MCF 10A (cell line): Measurements from ENCODE around the gene VAV3. TPM values are rescaled to one million over a fixed set of nuclear protein-coding genes. Genes with fewer than 3 reads are reported as not detected.
"Not testable (repeated sequence)": the region's sequence is repeated elsewhere in the genome, so short reads cannot be mapped to it uniquely, and the experiment has no call there.

Experiments
- BruUV-seq: library from RNA; stranded (reverse); fragments of 400-500 nt; replicated peaks from 2 replicates; lab custom pipeline; 2021; lab: Mats Ljungman, UMichigan
- CTCF ChIA-PET: fragments of 300-600 bp; sonication (Branson Sonifier 250); formaldehyde crosslinking; extraction: SDS; loops from one replicate; lab custom pipeline; 2021; ENCODE audit warnings: antibody characterized with exemption, inconsistent platforms; lab: Yijun Ruan, JAX
- POLR2A ChIA-PET: fragments of 300-600, 350-650 bp; sonication (Branson Sonifier 250); formaldehyde crosslinking; extraction: SDS; loops from one replicate; lab custom pipeline; 2020; ENCODE audit warnings: antibody characterized with exemption, inconsistent platforms; lab: Yijun Ruan, JAX
- DNase-seq: peaks from one replicate; pipeline ENCODE4 v3.0.0-alpha.2; 2018; ENCODE audit not compliant: unreplicated experiment
- H3K27ac Mint-ChIP-seq: one replicate; pipeline ENCODE4 v1.8.0; 2022; ENCODE audit warnings: mild to moderate bottlenecking, low read depth, mixed read lengths; ENCODE audit not compliant: unreplicated experiment
- H3K27me3 Mint-ChIP-seq: one replicate; pipeline ENCODE4 v1.8.0; 2022; ENCODE audit warnings: mixed read lengths; ENCODE audit not compliant: insufficient read depth, unreplicated experiment
- H3K36me3 Mint-ChIP-seq: one replicate; pipeline ENCODE4 v1.8.0; 2022; ENCODE audit warnings: mild to moderate bottlenecking, moderate library complexity, mixed read lengths; ENCODE audit not compliant: insufficient read depth, unreplicated experiment
- H3K4me1 Mint-ChIP-seq: one replicate; pipeline ENCODE4 v1.8.0; 2022; ENCODE audit warnings: mixed read lengths; ENCODE audit not compliant: insufficient read depth, unreplicated experiment
- H3K4me3 Mint-ChIP-seq: one replicate; pipeline ENCODE4 v1.8.0; 2022; ENCODE audit warnings: mild to moderate bottlenecking, moderate library complexity, mixed read lengths; ENCODE audit not compliant: unreplicated experiment
- H3K9me3 Mint-ChIP-seq: one replicate; pipeline ENCODE4 v1.8.0; 2022; ENCODE audit warnings: mixed read lengths; ENCODE audit not compliant: unreplicated experiment
- CTCF ChIP-seq: fragments of 200-600 bp; IDR thresholded peaks from one replicate; pipeline ENCODE4 v1.8.0; 2022; ENCODE audit warnings: antibody characterized with exemption, mild to moderate bottlenecking; ENCODE audit not compliant: unreplicated experiment
- intact Hi-C: fragments of 100-400 bp; cut with micrococcal nuclease; formaldehyde crosslinking; loops from 2 replicates; pipeline ENCODE4 v1.14.1; 2022
- total RNA-seq: library from RNA; stranded (reverse); gene quantifications from 2 replicates; pipeline ENCODE4 v1.2.3, GENCODE V29; 2022

The VAV3 gene
- total RNA-seq, 1 experiment from 2014 or later, result 2.0 TPM

GRCh38 chr1:107896936-107897335 is 68.0 kb downstream of the VAV3 start:
- CTCF ChIA-PET, result no interaction called here
- H3K27ac Mint-ChIP-seq, result no peak overlapping the region
- H3K36me3 Mint-ChIP-seq, result no peaks in the 10 kb centered on the region
- no peaks in the 10 kb centered on the region for H3K27me3 Mint-ChIP-seq
- H3K9me3 Mint-ChIP-seq, result no peaks in the 10 kb centered on the region
- intact Hi-C loops, result loop anchor here (1.0 kb wide), 1 partner anchor 228 kb away; no protein-coding TSS in a partner anchor
- no peak for DNase-seq
- no TSS peak for BruUV-seq
- POLR2A ChIA-PET, result interaction anchor here (1.4 kb wide), 1 partner anchor 17 kb away, joined by 3 read pairs; no protein-coding TSS in a partner anchor
- no peaks in the 10 kb centered on the region for H3K4me1 Mint-ChIP-seq
- no peak overlapping the region for H3K4me3 Mint-ChIP-seq
- no peak for TF ChIP-seq CTCF

- no peak for TF ChIP-seq CTCF
- H3K4me3 Mint-ChIP-seq, result no peak overlapping the region
- H3K36me3 Mint-ChIP-seq, result no peaks in the 10 kb centered on the region
- intact Hi-C loops, result no loop called here
- ChIA-PET POLR2A (no interaction called here), CTCF (no interaction called here)
- H3K4me1 Mint-ChIP-seq, result no peaks in the 10 kb centered on the region
- no peak overlapping the region for H3K27ac Mint-ChIP-seq
- no peaks in the 10 kb centered on the region for H3K9me3 Mint-ChIP-seq
- no TSS peak for BruUV-seq
- H3K27me3 Mint-ChIP-seq, result no peaks in the 10 kb centered on the region
- DNase-seq, result no peak
Measured at GRCh38 chr1:107896401-107896800, 68.6 kb downstream of the VAV3 start.

GRCh38 chr1:107895403-107896191 is 69.4 kb downstream of the VAV3 start:
- TF ChIP-seq CTCF, result no peak
- POLR2A ChIA-PET, result no interaction called here
- no peaks in the 10 kb centered on the region for H3K27me3 Mint-ChIP-seq
- no peaks in the 10 kb centered on the region for H3K9me3 Mint-ChIP-seq
- DNase-seq, result no peak
- CTCF ChIA-PET, result interaction anchor here (0.6 to 2.5 kb wide), 3 partner anchors 87 to 229 kb away, joined by 3 to 10 read pairs (median 3); no protein-coding TSS in a partner anchor
- no peaks in the 10 kb centered on the region for H3K4me1 Mint-ChIP-seq
- no peak overlapping the region for H3K27ac Mint-ChIP-seq
- no peaks in the 10 kb centered on the region for H3K36me3 Mint-ChIP-seq
- no peak overlapping the region for H3K4me3 Mint-ChIP-seq
- intact Hi-C loops, result no loop called here
- BruUV-seq, result no TSS peak

GRCh38 chr1:107894605-107895004 is 70.4 kb downstream of the VAV3 start:
- ChIA-PET CTCF (interaction anchor here (0.6 to 2.5 kb wide), 3 partner anchors 64 to 910 kb away, joined by 3 to 10 read pairs (median 4); no protein-coding TSS in a partner anchor), POLR2A (interaction anchor here (0.6 kb wide), 1 partner anchor 90 kb away, joined by 3 read pairs; no protein-coding TSS in a partner anchor)
- Mint-ChIP-seq H3K36me3 (no peaks in the 10 kb centered on the region), H3K27ac (no peak overlapping the region), H3K4me1 (no peaks in the 10 kb centered on the region), H3K9me3 (no peaks in the 10 kb centered on the region), H3K4me3 (no peak overlapping the region), H3K27me3 (no peaks in the 10 kb centered on the region)
- BruUV-seq, result no TSS peak
- no peak for DNase-seq
- intact Hi-C loops, result no loop called here
- TF ChIP-seq CTCF, result no peak

- H3K4me1 Mint-ChIP-seq, intact Hi-C loops, BruUV-seq, H3K36me3 Mint-ChIP-seq, POLR2A ChIA-PET, H3K27ac Mint-ChIP-seq, H3K9me3 Mint-ChIP-seq, DNase-seq, H3K27me3 Mint-ChIP-seq, H3K4me3 Mint-ChIP-seq: not testable (repeated sequence)
- CTCF ChIA-PET, result interaction anchor here (0.6 to 2.5 kb wide), 2 partner anchors 67 to 231 kb away, joined by 3 to 10 read pairs; no protein-coding TSS in a partner anchor
Measured at GRCh38 chr1:107893350-107893749, 71.6 kb downstream of the VAV3 start.
